HG03095 (cell line): ENCODE data around the gene TRMT6.

Experiments used
- ATAC-seq: cut with Tn5 transposase; IDR thresholded peaks from one replicate; pipeline ENCODE4 v1.9.1; 2021; ENCODE audit warnings: moderate library complexity; ENCODE audit not compliant: unreplicated experiment

Gene TRMT6

GRCh38 chr20:5950271-5951031 is at the start of gene TRMT6, which contains the start of gene MCM8:
Gene TRMT6 (minus strand): TSS chr20:5950533. CDS start chr20:5950405, 128 bp downstream.
Gene MCM8 (plus strand): TSS chr20:5950652. CDS start chr20:5952016, 1,364 bp downstream.
- peak; percentile 97 for ATAC-seq

- no peak for ATAC-seq
Measured at GRCh38 chr20:5999783-6000182, 49.5 kb upstream of the TRMT6 start.

GRCh38 chr20:5996765-5997164 is 46.4 kb upstream of the TRMT6 start:
- peak; percentile 98 for ATAC-seq

GRCh38 chr20:5991623-5992441 is 41.5 kb upstream of the TRMT6 start:
- no peak for ATAC-seq

GRCh38 chr20:5990946-5991345 is 40.6 kb upstream of the TRMT6 start:
- no peak for ATAC-seq

- no peak for ATAC-seq
Measured at GRCh38 chr20:5989539-5989938, 39.2 kb upstream of the TRMT6 start.

GRCh38 chr20:5987383-5987782 is 37.0 kb upstream of the TRMT6 start:
- no peak for ATAC-seq

- ATAC-seq: no peak
Measured at GRCh38 chr20:5980720-5981538, 30.6 kb upstream of the TRMT6 start.

GRCh38 chr20:5979801-5980200 is 29.5 kb upstream of the TRMT6 start:
- no peak for ATAC-seq

- no peak for ATAC-seq
Measured at GRCh38 chr20:5977975-5978374, 27.6 kb upstream of the TRMT6 start.

GRCh38 chr20:5977223-5977622 is 26.9 kb upstream of the TRMT6 start:
- ATAC-seq: no peak

GRCh38 chr20:5975778-5976177 is 25.4 kb upstream of the TRMT6 start:
- ATAC-seq: no peak

- no peak for ATAC-seq
Measured at GRCh38 chr20:5974531-5974930, 24.2 kb upstream of the TRMT6 start.

- ATAC-seq: no peak
Measured at GRCh38 chr20:5973971-5974370, 23.6 kb upstream of the TRMT6 start.

- no peak for ATAC-seq
Measured at GRCh38 chr20:5973172-5973571, 22.8 kb upstream of the TRMT6 start.

- ATAC-seq: no peak
Measured at GRCh38 chr20:5971203-5971602, 20.9 kb upstream of the TRMT6 start.

GRCh38 chr20:5970381-5970780 is 20.0 kb upstream of the TRMT6 start:
- no peak for ATAC-seq

- no peak for ATAC-seq
Measured at GRCh38 chr20:5969940-5970339, 19.6 kb upstream of the TRMT6 start.

GRCh38 chr20:5969348-5969935 is 19.1 kb upstream of the TRMT6 start:
- ATAC-seq: no peak

GRCh38 chr20:5968462-5968861 is 18.1 kb upstream of the TRMT6 start:
- ATAC-seq: no peak

- no peak for ATAC-seq
Measured at GRCh38 chr20:5967469-5967868, 17.1 kb upstream of the TRMT6 start.
